Right lobe of liver (tissue), 6 donors: ENCODE measurements around the gene RB1. TPM values are rescaled to one million over a fixed set of nuclear protein-coding genes. Genes with fewer than 3 reads are reported as not detected.

Experiments used
- ATAC-seq, 4 donors: fragments of 200-7000 bp; cut with Tn5 transposase; one replicate each; pipeline ENCODE4 v1.9.1; 2020; ENCODE audit warnings: mild to moderate bottlenecking in 4 of 4, moderate library complexity in 4 of 4
- DNase-seq, 3 donors: peaks; one replicate each; pipeline ENCODE4 v3.0.0-alpha.2; 2020
- H3K27ac ChIP-seq, 3 donors: fragments of 200-600 bp; one replicate each; pipeline ENCODE4 v1.8.0; 2022
- H3K27me3 ChIP-seq, 2 donors: fragments of 200-600 bp; one replicate each; pipeline ENCODE4 v1.8.0; 2022
- H3K36me3 ChIP-seq, 4 donors: fragments of 200-600 bp; sonication (generic) in 1 of 4; one replicate each; pipeline versions ENCODE4 v1.5.1 to v1.8.0; 2017 to 2022; ENCODE audit warnings: control low read depth in 1 of 4
- H3K4me1 ChIP-seq, 4 donors: fragments of 200-600 bp; sonication (generic) in 1 of 4; one replicate each; pipeline versions ENCODE4 v1.5.1 to v1.8.0; 2017 to 2022; ENCODE audit warnings: control low read depth in 1 of 4
- H3K4me3 ChIP-seq, 3 donors: fragments of 200-600 bp; one replicate each; pipeline ENCODE4 v1.8.0; 2022
- H3K9me3 ChIP-seq, 4 donors: fragments of 200-600 bp; sonication (generic) in 1 of 4; one replicate each; pipeline versions ENCODE4 v1.5.1 to v1.8.0; 2017 to 2022; ENCODE audit warnings: control low read depth in 1 of 4
- CTCF ChIP-seq, 4 donors: fragments of 200-600 bp in 3 of 4; fragments of 450-650 bp in 1 of 4; IDR thresholded peaks; one replicate each; pipeline versions ENCODE4 v1.5.1 to v1.8.0; 2016 to 2022; ENCODE audit warnings: antibody characterized with exemption in 4 of 4, mild to moderate bottlenecking in 2 of 4
- POLR2A ChIP-seq: fragments of 450-650 bp; IDR thresholded peaks from one replicate; pipeline ENCODE4 v1.6.1; 2017; ENCODE audit warnings: antibody characterized with exemption, mild to moderate bottlenecking
- WGBS: methylation state at CpG from one replicate; pipeline ENCODE4 v1.1.6; 2018; ENCODE audit warnings: low coverage, low lambda C conversion rate; ENCODE audit not compliant: insufficient coverage; ENCODE audit errors: missing lambda C conversion rate; 5-methylcytosine and 5-hydroxymethylcytosine counted together
- intact Hi-C, 2 donors: fragments of 100-400 bp; cut with DNase I; formaldehyde crosslinking; loops; one replicate each; pipeline versions ENCODE4 v1.11.2 to v1.14.1; 2022
- total RNA-seq, 6 experiments: library from RNA; depleted of rRNA in 2 of 6; stranded (reverse); fragments of >200 nt in 2 of 6; fragmentation: NEBNext Ultra II Directional in 3 of 6; extraction: Animal tissue kit (Norgen Biotek cat#: 25700) in 3 of 6; gene quantifications; one replicate each; pipeline versions ENCODE4 v1.1.0 to v1.2.4, GENCODE V29; 2016 to 2023
- donor health status: DM: no; HTN: yes; CAD: no.
- donor health status: DM: no; HTN: no; CAD: no.
- donor health status: DM: no; HTN: no; CAD: no.
- donor health status: DM: no; HTN: yes; CAD: no.
- donor health status: DM: no; HTN: yes; CAD: no.

The RB1 gene
- total RNA-seq, 6 experiments from 2014 or later = 6.2 to 19.4 (median 12.3) TPM

GRCh38 chr13:48273346-48273745 lies 30.2 kb upstream of the RB1 start:
- Histone ChIP-seq H3K4me1 (no peaks in the 10 kb centered on the region), H3K4me3 (no peak overlapping the region), H3K36me3 (no peaks in the 10 kb centered on the region), H3K27me3 (no peaks in the 10 kb centered on the region), H3K27ac (no peak overlapping the region), H3K9me3 (no peaks in the 10 kb centered on the region)
- 79% methylated on average over 4 of the region's 4 CpGs for WGBS
- DNase-seq (no peak), ATAC-seq (no peak)
- TF ChIP-seq CTCF (IDR thresholded peaks at IDR 0.05) = no peak
- no peak for TF ChIP-seq POLR2A
- intact Hi-C loops = no loop called here

- Histone ChIP-seq H3K9me3 (no peaks in the 10 kb centered on the region), H3K27ac (no peak overlapping the region), H3K27me3 (no peaks in the 10 kb centered on the region), H3K4me3 (no peak overlapping the region), H3K36me3 (no peaks in the 10 kb centered on the region), H3K4me1 (no peaks in the 10 kb centered on the region)
- DNase-seq (no peak), ATAC-seq (no peak)
- no peak for TF ChIP-seq CTCF (IDR thresholded peaks at IDR 0.05)
- 87% methylated on average over 4 of the region's 4 CpGs for WGBS
- intact Hi-C loops = no loop called here
Measured at GRCh38 chr13:48275507-48275906, 28.0 kb upstream of the RB1 start.

GRCh38 chr13:48278806-48279205 lies 24.7 kb upstream of the RB1 start:
- no peak overlapping the region for H3K4me3 ChIP-seq
- 52% methylated on average over 2 of the region's 2 CpGs for WGBS
- TF ChIP-seq CTCF (IDR thresholded peaks at IDR 0.05) (no peak), POLR2A (no peak)
- no peak for ATAC-seq
- no peak overlapping the region for H3K27ac ChIP-seq
- no peaks in the 10 kb centered on the region for H3K27me3 ChIP-seq
- H3K9me3 ChIP-seq = no peaks in the 10 kb centered on the region
- intact Hi-C loops = no loop called here
- H3K36me3 ChIP-seq = no peaks in the 10 kb centered on the region
- no peak for DNase-seq
- no peaks in the 10 kb centered on the region for H3K4me1 ChIP-seq

- H3K4me3 ChIP-seq = no peak overlapping the region
- ATAC-seq = no peak
- no peaks in the 10 kb centered on the region for H3K9me3 ChIP-seq
- H3K4me1 ChIP-seq = no peaks in the 10 kb centered on the region
- TF ChIP-seq CTCF (IDR thresholded peaks at IDR 0.05) = no peak
- 81% methylated on average over 1 of the region's 1 CpG for WGBS
- H3K36me3 ChIP-seq = no peaks in the 10 kb centered on the region
- no peaks in the 10 kb centered on the region for H3K27me3 ChIP-seq
- intact Hi-C loops = no loop called here
- DNase-seq = no peak
- no peak overlapping the region for H3K27ac ChIP-seq
Measured at GRCh38 chr13:48281556-48281955, 22.0 kb upstream of the RB1 start.

GRCh38 chr13:48291730-48292129 lies 11.8 kb upstream of the RB1 start:
- Histone ChIP-seq H3K9me3 (no peaks in the 10 kb centered on the region), H3K36me3 (no peaks in the 10 kb centered on the region), H3K4me1 (peaks cover 0 to 19% (median 5%) of the 10 kb centered on the region in 4 donors), H3K27ac (peak overlapping the region in 1 of 3 donors; percentile 24), H3K27me3 (no peaks in the 10 kb centered on the region), H3K4me3 (no peak overlapping the region)
- WGBS = 42% methylated on average over 2 of the region's 2 CpGs
- ATAC-seq (peak; percentile 53 to 91 (median 78)), DNase-seq (no peak)
- intact Hi-C loops = no loop called here
- no peak for TF ChIP-seq POLR2A
